CD4-positive, alpha-beta T cell treated with Interleukin-6 at 100 ng/mL for 8 hours (primary cell): ENCODE results near the gene PDCD1.
"Not testable (repeated sequence)": the region's sequence is repeated elsewhere in the genome, so short reads cannot be mapped to it uniquely, and the experiment has no call there.

Experiments
- DNase-seq: peaks from one replicate; pipeline ENCODE4 v3.0.0-alpha.2; 2020; ENCODE audit warnings: mixed read lengths, low spot score

Gene PDCD1

DNA sequence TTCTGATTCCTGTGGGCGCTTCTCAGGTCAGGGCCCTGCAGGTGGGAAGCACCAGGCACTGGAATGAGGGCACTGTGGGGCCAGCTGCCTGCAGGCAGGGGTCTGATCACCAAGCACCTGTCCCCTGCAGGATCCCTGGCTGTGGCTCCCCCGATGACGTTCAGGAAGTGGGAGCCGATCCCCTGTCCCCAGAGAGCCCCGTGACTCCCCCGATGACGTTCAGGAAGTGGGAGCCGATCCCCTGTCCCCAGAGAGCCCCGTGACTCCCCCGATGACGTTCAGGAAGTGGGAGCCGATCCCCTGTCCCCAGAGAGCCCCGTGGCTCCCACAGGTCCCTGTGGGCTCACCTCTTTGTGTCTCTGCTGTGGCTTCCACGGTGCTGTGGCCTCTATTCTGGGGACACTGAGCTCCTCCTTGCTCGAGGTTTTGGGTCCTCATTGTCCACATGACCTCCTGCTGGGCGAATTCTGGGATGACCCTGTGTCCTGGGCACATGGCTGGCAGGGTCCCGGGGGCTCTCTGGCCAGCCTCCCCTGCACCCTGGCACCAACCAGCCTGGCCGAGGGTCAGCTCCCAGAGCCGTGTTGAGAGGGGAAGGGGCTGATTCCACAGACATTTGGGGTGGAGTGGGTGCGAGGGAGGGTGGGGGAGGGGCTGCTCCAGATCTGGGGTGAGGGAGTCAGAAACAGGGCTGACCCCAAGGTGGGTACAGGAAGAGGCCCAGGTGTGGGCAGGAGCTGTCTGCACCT is 44.9 kb downstream of the PDCD1 start:
- DNase-seq: no peak

DNA sequence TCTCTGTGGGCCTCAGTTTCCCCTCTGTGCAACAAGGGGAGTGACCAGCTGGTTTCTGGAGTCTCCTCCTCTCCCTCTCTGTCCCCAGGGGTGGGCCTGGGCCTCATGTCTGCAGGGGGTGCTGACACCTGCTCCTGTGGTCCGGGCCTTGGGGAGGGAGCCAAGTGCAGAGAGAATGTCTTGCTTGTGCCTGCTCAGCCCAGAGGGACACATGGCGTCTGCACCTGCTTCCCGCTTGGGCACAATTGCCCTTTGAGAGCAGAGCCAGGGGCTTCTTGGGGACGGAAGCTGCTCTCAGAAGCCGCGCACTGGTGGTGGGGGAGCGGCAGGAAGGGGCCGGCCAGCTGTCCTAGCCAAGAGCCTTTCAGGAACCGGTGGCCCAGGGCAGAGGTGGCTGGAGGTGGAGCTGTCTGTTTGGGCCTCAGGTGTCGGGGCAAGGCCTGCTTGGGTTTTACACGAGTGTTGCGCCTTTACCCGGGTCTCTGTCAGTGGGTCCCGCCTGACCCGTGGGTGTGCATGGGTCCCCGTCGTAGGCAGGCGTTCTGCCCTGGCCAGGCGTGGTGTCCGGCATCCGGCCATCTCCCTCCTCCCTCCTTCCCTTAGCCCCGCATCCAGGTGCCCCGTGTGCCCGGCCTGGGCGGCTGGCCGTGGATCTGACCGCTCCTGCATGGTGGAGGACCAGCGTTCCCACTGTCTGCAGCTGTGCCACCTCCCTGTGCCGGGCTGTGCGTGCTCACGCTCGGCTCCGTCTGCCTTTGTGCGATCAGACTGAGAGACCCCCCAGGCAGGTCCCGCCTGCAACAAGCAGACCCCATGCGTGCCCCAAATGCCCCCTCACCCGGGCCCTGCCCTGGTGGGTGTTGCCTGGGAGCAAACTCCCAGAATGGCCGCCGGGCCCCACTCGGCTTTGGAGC is 45.7 kb downstream of the PDCD1 start:
- DNase-seq: no peak

DNA sequence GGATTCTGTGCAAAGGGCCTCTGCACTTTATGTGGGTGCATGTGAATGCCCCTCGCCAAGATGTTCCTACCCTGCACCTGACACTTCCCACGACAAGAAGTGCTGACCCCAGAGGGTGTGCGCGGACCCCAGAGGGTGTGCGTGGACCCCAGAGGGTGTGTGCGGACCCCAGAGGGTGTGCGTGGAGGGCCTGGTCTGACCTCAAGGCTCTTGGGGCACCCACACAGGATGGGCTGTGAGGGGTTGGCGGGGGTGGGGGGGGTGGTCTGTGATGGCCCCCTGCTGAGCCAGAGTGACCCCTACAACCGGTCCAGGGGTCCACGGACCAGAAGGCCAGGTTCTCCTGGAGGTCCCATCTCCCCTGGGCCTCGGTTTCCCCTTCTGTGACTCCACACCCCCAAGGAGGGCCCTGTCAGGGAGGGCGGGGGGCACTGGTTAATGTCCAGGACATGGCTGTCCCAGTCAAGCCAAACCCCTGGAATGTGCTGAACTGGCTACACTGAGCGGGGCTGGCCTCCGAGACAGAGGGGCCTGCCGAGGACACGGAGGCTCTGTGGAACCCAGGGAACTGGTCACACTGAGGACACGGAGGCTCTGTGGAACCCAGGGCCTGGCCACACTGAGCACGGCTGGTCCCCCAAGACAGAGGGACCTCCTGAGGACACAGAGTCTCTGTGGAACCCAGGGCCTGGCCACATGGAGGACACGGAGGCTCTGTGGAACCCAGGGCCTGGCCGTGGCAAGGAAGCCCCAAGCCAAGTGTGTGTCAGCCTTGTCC is 46.6 kb downstream of the PDCD1 start:
- no peak for DNase-seq

DNA sequence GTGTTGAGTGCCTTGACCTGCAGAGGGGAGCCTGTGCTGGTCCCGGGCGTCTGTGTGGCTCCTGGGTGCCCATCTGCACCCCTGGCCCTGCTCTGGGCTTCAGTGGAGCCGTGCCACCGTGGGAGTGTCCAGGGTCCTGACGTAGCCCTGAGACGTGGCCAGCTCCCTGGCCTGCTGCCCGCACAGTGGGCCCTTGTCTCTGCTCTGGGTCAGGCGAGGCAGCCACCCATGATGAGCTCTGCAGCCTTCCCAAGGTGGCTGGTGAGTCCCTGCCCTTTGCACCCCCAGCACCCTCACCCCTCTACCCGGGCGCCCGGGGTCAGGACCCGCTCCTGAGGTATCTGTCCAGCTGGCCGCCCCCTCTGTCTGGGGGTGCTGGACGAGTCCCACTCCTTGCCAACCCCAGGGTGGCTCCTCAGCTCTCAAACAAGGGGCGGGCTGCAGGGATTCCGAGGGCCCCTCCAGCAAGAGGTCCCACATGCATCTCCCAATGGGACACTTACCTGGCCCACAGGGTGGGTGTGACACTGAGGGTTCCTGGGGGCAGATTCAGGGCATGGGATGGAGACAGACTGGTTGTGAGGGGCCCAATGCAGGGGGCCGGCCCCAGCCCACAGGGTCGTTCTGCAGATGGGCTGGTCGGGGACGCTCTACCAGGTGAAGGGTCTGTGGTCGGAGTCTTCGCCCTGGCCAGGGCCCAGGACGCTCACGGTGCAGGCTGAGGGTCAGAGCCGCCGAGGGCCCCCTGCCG is 47.3 kb downstream of the PDCD1 start:
- no peak for DNase-seq

- DNase-seq: no peak
These were observed 48.1 kb downstream of the PDCD1 start for GRCh38 chr2:241810307-241811200.

- DNase-seq: no peak
These were observed 49.0 kb downstream of the PDCD1 start for GRCh38 chr2:241809383-241810306.

DNA sequence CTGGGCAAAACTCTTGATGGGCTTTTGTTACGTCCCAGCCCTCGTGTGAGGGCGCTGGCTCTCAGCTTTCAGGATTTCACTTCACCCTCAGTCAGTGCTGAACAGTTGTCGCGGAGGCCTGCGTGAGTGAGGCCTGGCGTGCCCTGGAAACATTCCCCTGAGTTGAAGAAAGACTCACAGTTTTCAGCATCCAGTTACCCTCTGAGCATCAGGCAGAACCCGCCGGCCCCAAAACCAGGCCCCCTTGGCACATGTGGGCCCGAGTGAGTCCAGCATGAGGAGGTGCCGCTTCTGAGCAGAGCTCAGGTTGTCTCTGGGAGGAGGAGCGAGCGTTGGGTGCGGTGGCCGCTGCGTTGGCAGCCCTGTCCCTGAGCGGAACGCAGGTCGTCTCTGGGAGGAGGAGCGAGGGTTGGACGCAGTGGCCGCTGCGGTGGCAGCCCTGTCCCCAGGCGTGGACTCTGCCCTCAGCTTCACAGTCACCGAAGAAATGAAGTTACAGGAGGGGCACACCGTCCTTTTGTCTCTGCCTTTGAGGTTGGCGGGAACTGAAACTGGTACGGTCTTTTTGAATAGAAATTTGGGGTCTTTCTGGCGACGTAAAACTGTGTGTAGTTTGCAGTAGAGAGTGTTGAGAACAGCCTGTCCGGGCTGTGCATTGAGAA is 49.8 kb downstream of the PDCD1 start, which contains the start of gene NEU4:
TSS of gene NEU4 (plus strand) at position 473 of the 662 bp plus-strand sequence. CDS start 5,292 bp downstream, outside the sequence.
- no peak for DNase-seq

GRCh38 chr2:241808051-241808720 is 50.5 kb downstream of the PDCD1 start:
- DNase-seq: no peak

- DNase-seq: not testable (repeated sequence)
These were observed 52.5 kb downstream of the PDCD1 start for GRCh38 chr2:241806217-241806616.

DNA sequence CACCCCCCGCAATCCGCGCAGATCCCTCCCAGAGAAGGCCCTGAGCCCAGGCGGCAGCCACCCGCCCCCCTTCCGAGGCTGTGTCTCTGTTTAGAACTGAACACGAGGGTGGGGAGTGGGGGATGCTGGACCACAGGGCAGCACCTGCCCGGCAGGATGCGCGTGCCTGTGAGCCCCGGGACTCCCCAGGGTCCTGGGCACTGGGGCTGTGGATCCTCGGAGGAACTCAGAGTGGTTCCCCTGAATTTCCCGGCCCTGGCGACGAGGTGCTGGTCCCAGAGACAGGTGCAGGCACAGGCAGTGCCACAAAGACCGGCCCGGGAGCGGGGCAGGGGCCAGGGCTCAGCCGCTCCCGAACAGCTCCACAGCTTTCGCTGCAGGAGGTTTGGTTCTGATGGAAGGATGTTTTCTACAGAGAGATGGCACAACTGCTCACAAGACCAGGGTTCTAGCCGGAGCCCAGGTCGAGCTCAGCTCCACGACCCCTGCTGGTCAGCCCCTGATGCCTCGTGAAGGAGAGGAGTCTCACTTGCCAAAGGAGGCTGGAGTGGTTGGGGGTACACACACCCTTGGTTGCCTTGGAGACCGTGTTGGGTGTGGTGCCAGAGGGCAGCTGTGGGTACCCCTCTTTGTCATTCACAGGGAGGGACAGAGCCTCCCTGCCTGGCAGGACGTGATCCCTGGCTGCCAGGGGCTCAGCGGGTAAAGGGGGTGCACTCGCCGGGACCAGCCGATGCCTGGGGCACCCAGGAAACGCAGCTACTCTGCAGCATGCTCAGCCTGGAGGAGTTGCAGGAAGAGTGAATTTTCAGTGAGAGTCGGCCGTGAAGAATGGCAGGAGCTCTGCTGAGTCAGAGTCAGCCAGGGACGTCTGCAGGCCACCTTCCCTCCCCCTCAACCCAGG is 54.1 kb downstream of the PDCD1 start:
- no peak for DNase-seq

GRCh38 chr2:241803387-241804325 is 55.0 kb downstream of the PDCD1 start:
- no peak for DNase-seq

DNA sequence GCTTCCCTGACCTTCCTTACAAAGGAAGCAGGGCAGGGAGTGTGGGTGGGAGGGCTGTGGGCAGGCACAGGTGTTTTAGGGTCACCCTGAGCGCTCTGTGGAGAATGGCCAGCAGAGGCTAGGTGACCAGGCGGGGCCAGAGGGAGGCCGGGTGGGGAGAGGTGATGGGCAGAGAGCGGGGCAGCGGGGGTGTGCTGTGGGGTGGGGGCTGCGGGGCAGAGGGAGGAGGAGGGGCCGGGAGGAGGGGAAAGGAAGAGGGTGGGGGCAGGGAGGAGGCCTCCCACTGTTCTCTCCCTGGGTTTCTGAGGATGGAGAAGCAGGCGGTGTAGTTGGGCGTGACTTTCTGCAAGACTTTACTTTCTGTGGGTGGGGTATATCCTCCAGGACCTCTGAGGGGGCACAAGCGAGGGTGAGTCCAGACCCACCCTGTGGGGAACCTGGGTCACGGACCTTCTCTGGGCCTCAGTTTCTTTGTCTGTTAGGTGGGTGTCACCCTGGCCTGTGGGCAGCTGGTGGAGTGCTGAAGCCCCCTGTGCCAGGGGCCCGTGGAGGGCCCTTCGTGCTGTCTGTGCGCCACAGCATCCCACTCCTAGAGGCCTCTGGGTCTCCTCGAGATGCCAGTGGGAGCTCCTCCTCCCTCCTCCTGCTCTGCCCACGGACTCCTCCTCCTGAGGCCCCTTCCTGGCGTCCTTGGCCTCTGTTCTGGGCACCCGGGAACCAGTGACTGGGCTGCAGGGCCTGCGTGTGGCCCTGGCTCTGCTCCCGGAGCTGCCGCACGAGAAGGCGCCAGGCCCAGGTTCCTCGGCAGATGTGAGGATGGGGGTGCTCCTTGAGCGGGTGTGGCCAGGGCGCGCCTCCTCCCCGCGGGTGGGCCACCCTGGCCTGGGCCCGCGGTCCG is 56.0 kb downstream of the PDCD1 start:
- DNase-seq: no peak

GRCh38 chr2:241801611-241802420 is 56.9 kb downstream of the PDCD1 start:
- DNase-seq: no peak
